ENCODE results near the gene CILP2.

DNA sequence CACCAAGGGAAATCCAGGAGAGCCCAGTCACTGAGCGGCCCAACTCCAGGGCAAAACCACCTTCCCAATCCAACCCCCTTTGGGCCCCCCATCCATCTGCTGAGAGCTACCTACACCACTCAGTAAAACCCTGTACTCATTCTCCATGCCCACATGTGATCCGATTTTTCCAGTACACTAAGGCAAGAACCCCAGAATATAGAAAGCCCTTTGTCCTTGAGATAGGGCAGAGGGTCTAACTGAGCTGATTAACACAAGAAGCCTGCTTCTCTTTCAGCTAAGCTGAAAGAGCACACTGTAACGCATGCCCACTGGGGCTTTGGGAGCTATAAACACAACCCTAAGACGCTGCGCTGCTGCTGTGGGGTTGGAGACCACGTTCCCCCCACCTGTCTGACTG, 44.4 kb downstream of the CILP2 start:
- TF ChIP-seq POLR2A (IDR thresholded peaks at IDR 0.05; ENCODE audit: low read depth, low read length) (no peak), TAF1 (IDR thresholded peaks at IDR 0.05; ENCODE audit: borderline replicate concordance, low read depth, low read length) (no peak), POLR2AphosphoS5 (IDR thresholded peaks at IDR 0.05; ENCODE audit: low read depth, low read length) (no peak)

Measured in GM12892 (cell line).